GM10847 (cell line): ENCODE measurements around the gene ITGB5.

ENCODE experiments used
- POLR2A ChIP-seq: IDR thresholded peaks from 2 replicates; pipeline ENCODE4 v1.6.1; 2011; ENCODE audit not compliant: insufficient read length; ENCODE audit errors: extremely low read depth

ITGB5 gene

DNA sequence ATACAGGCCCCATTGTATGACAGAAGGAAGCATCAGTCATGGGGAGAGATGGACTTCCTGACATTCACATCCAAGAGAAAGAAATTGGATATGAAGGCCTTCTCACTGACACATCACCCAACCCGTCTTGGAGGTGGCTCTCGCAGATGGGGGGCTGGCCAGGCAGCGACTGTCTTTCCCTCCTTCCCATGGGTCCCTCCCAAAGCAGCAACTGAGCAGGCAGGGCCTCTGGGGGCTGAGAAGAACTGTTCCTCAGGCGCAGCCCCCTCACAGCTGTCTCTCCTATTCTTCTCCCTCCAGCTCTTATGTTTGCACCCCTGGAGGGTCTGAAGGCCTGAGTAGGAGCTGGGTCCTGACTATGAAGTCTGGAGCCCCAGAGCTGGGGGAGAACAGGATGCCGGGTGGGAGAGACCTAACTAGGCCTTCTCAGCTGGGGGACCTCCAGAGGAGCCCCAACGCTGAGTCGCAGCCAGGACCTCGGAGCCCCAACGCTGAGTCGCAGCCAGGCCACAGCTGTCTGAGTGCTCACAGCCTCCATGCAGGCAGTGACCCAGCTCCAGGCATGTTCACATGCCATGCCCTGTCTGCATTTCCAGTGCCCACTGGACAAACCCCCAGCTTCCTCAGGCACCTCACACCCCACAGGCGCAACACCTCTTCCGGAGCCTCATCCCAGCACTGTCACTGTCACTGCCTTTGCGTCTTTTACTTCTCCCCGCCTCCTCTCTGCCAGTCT, 127.3 kb downstream of the ITGB5 start:
- no peak for TF ChIP-seq POLR2A

DNA sequence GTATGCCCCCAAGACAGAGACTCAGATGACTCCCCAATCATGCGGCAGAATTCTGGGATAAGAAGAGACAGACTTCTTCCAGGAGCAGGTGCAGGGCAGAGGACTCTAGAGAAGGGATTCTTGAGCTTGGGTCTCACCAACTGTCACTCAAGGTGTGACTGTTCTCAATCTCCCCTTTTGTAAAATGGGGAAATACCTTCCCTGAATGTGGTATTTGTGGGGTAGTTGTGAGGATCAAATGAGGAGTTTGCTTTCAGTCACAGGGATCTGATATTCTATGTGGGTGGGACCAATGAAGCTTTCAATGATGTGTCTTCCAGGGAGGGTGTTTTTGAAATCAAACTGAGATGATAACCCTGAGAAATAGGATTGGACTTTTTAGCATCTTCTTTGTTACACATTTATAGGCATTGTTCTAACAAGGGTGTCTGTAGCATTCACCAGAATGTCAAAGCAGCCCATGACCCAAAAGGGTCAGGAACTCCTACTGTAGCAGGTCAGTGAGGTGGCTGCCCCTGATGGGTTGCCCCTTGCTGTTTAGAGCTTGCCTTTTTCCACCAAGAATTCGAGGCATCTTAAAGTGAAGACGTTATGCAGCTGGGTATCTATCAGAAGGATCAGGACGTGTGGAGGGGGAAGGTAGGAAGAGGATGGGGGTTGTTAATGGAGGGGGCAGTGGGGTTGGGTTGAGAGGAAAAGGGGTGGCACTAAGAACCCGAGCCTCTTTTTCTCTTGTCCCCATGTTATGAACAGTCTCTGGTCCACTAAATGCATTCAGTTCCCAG, 128.1 kb downstream of the ITGB5 start:
- TF ChIP-seq POLR2A = no peak

DNA sequence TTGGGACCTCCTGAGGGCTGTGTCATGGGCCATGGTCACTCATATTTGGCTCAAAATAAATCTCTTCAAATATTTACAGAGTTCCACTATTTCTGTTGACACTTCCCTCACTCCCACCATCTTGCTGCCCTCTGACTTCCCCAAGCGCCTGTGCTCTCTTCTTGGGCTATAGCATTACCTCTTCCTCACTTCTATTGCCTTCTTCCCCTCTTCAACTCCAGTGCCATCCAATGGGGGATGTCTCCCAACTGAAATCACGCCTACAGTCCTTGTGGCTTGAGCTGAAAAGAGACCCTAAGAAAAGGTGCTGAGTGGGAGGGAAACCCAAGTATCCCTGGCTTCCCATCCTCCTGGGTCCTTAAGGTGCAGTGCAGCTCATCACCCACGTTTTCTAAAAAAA, 135.1 kb downstream of the ITGB5 start:
- TF ChIP-seq POLR2A = no peak

DNA sequence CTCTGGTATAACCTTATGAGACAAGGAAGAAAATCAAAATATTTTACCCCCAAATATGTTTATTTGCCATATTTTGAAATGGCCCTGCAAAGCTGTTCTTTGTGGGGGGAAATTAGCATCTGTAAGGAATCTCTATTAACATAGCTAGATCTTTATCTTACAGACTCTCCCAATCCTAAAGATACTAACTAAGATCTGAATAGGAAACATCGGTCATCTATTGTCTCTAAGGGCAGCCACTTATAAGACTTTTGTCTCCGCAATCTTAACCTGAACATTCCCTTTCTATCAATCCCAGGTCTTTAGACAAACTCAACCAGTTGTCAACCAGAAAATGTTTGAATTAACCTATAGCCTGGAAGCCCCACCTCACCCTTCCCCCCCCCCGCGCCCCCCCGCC, 135.7 kb downstream of the ITGB5 start:
- no peak for TF ChIP-seq POLR2A

DNA sequence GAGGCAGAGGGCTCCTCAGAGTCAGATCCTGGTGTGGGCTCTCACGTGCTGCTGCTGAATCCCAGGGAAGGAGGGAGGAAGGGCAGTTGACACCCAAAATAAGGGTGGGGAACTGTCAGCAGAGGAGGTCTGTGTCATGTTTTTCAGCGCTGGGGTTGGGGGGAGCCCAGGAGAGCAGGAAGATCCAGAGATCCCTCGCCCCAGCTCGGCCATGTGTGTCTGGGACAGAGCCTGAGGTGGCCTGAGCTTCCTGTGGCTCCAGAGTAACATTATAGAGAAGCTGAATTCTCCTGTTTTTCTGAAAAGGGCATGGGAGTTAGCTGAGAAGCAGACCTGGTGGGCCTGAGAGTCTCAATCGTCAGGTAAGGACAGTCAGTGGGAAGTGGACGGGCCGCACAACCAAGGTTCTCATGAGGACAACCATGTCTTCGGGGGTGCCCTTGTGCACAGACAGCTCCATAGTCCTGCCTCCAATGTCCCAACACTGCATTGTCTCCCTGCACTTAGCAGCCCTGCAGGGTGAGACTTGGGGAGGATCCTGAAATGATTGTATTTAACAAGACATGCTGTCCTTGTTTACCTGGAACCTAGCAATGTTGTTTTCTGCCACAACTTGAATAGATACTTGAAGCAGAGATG, 138.5 kb downstream of the ITGB5 start:
- TF ChIP-seq POLR2A = no peak

DNA sequence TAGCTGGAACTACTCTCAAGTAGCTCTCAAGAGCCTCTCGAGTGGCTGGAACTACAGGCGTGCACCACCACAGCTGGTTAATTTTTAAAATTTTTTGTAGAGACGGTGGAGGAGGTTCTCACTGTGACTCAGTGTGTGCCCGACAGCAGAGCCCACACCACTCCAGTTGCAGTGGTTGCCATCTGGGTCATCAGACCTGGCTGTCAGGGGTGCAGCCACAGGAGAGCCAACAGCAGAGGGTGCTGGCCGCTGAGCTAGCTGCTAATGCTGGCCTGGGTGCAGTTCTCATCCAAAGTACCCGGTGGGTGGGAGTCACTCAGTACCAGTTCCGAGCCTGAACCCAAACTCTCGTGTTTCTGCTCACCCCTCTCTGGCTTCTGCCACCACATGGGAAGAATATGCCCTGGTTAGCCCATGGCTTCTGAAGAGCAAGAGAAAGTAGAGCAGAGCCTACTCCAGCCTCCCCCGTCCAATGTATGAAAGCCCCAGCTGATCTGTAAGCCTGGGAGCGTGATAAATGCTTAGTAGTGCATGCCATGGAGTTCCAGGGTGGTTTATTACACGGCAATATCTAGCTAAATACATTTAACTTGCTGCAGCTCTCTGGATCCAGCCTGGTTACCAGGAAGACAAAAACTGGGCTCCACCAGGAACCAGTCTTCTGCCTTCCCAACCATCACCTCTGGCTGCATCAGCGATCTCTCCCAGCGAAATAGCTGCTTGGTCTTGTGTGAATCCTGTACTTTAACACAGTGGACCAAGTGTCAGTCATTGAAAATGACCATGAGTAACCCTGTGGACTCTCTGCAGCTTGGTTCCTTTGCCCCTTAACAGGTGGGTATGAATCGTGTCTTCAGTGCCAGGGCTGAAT, 139.8 kb downstream of the ITGB5 start:
- TF ChIP-seq POLR2A = no peak

DNA sequence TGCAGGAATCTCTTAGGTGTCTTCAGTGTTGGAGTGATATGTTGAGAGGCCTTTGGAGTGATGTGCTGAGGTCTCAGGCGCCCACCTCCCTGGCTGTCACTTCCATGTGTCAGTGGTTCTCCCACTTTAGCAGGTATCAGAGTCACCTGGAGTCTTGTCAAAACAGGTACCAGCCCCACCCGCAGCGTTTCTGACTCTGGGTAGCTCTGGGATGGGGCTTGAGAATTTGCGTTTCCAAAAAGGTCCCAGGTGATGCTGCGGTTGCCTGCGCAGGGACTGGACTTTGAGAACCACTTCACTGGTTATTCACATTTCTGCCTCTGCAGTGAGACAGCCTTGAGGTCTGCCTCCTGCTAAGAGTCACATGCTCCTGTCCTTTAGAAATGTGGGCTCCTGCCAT, 141.4 kb downstream of the ITGB5 start:
- TF ChIP-seq POLR2A = no peak

DNA sequence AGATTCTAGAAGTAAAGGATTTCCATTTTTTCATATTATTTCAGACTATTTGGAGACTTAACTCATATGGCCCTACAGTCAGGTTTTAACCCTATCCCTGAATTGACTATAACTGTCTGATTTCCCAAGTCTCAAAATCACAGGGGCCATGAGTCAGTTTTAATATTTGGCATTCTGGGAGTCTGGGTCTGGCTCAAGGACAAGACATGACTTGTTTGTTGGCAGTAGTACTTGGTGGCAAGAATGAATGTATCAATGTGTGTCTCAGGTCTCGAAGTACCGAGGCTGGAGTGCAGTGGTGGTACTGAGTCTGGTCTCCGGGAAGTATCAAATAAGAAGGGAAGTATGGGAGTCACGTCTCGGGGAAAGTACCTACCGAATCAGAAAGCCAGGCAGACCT, 146.1 kb downstream of the ITGB5 start:
- no peak for TF ChIP-seq POLR2A

DNA sequence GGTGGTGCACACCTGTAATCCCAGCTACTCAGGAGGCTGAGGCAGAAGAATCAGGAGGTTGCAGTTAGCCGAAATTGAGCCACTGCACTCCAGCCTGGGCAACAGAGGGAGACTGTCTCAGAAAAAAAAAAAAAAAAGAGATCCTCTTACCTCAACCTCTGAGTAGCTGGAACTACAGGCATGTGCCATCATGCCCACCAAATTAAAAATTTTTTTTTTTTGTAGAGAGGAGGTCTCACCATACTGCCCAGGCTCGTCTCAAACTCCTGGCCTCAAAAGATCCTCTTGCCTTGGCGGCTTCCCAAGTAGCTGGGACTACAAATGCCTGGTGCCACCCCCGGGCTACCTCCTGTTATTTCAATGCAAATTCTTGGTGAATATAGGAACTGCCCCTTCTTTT, 155.4 kb downstream of the ITGB5 start:
- TF ChIP-seq POLR2A = no peak

DNA sequence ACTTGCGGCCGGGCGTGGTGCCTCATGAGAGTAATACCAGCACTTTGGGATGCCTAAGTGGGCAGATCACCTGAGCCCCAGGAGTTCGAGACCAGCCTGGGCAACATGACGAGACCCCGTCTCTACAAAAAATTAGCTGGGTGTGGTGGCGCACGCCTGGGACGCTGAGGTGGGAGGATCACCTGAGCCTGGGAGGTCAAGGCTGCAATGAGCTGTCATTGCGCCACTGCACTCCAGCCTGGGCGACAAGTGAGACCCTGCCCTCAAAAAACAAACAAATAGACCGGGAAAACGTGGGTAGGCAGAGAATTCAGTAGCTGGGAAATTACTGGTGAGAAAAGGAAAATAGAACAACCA, 156.2 kb downstream of the ITGB5 start:
- TF ChIP-seq POLR2A = no peak

DNA sequence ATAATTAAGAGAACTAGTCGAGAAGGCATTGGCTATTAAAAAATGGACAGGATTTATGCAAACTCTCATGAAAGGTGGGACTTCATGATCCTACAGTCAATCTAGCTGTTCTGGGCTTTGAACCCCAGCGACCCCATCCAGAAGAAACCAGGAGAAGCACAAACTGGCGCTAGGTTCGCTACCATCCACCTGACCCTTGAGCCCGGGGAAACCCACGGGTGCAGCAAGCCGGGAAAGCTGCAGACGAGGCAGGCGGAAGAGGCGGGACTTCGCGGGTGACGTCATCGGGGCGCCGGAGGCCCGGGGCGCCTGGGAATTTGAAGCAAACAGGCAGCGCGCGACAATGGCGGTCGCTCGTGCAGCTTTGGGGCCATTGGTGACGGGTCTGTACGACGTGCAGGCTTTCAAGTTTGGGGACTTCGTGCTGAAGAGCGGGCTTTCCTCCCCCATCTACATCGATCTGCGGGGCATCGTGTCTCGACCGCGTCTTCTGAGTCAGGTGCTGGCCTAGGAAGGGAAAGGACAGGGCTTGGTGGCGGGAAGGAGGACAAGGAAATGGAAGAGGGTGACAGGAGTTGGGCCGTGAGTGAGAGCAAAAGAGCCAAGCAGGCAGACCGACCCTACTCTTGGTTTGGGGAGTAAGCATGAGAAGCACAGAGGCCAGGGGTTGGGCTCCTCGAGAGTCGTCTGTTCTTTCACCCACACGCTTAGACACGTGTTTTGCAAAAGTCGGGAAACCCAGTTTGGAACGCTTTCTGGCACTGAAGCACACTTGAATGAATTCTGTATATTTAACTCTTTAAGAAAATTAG, 156.8 kb downstream of the ITGB5 start, which contains the start of gene UMPS:
UMPS (plus strand) TSS at position 324 of the 812 bp plus-strand sequence; CDS start at position 344, 20 bp downstream.
- TF ChIP-seq POLR2A = peak; percentile 84

DNA sequence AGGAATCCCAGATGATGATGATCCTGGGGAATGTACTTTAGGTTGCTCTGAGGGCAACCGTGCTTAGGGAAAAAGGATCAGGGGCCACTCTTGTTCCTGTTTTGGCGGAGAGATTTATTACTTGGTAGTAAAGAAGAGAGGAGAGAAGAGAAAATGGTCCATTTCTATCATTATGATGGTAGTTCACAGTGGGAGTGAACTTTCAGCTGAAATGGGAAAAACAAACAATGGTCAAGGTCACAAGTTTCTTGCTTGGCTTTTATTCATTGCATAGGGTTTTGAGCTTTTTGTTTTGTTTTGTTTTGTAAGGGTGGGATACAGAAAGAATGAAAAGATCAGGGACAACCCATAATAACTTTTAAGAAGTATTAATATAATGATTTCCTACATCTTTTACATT, 164.6 kb downstream of the ITGB5 start:
- TF ChIP-seq POLR2A = no peak

DNA sequence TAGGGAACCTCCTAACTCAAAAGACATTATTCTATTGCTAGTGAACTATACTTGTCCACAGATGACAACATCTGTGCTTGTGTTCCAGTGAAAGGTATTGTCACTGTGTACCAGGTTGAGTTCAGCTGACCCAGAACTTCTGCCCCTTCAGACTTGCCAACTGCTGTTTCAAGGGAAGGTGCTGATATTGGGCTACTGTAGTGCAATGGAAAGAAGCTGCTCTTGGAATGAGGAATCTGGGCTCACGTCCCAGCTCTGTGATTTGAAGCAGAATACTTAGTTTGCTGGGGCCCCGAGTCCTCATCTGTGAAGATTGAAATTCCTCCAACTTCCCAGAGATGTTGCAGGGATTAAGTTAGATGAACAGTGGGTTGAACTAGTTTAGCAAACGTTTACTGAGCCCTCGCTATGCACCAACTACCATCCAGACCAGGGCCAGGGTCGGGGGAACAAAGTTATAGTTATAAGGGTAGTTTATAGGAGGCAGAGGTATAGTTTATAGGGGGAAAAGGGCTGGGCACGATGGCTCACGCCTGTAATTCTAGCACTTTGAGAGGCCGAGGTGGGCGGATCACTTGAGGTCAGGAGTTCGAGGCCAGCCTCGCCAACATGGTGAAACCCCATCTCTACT, 172.8 kb downstream of the ITGB5 start:
- TF ChIP-seq POLR2A = no peak
